Mucosa of stomach (tissue), 1 donor: ENCODE data around the gene PDE4DIP.
"Not testable (repeated sequence)": the region's sequence is repeated elsewhere in the genome, so short reads cannot be mapped to it uniquely, and the experiment has no call there.

Source experiments
- H3K27me3 ChIP-seq: one replicate; pipeline ENCODE4 v1.7.0; 2013; ENCODE audit warnings: mild to moderate bottlenecking, low read length; ENCODE audit not compliant: control insufficient read depth, insufficient read depth
- H3K36me3 ChIP-seq: one replicate; pipeline ENCODE4 v1.7.0; 2013; ENCODE audit warnings: low read length; ENCODE audit not compliant: control insufficient read depth, insufficient read depth
- H3K4me1 ChIP-seq: one replicate; pipeline ENCODE4 v1.7.0; 2013; ENCODE audit warnings: mild to moderate bottlenecking, low read length; ENCODE audit not compliant: control insufficient read depth, insufficient read depth
- H3K4me3 ChIP-seq: one replicate; pipeline ENCODE4 v1.7.0; 2013; ENCODE audit warnings: low read length
- H3K9ac ChIP-seq: one replicate; pipeline ENCODE4 v1.7.0; 2013; ENCODE audit warnings: mild to moderate bottlenecking, low read length, moderate library complexity
- H3K9me3 ChIP-seq: one replicate; pipeline ENCODE4 v1.7.0; 2013; ENCODE audit warnings: mild to moderate bottlenecking, low read length, moderate library complexity; ENCODE audit not compliant: control insufficient read depth
- donor health status: Pancreatic carcinoma.

PDE4DIP gene

GRCh38 chr1:149009761-149010160 lies 165.5 kb downstream of the PDE4DIP start:
- not testable (repeated sequence) for H3K4me1 ChIP-seq, H3K4me3 ChIP-seq, H3K27me3 ChIP-seq, H3K9me3 ChIP-seq, H3K9ac ChIP-seq, H3K36me3 ChIP-seq

GRCh38 chr1:149012599-149012998 lies 168.4 kb downstream of the PDE4DIP start:
- not testable (repeated sequence) for H3K9me3 ChIP-seq, H3K9ac ChIP-seq, H3K36me3 ChIP-seq, H3K4me1 ChIP-seq, H3K4me3 ChIP-seq, H3K27me3 ChIP-seq

- not testable (repeated sequence) for H3K36me3 ChIP-seq, H3K4me1 ChIP-seq, H3K9me3 ChIP-seq, H3K4me3 ChIP-seq, H3K9ac ChIP-seq, H3K27me3 ChIP-seq
These were observed 169.3 kb downstream of the PDE4DIP start for GRCh38 chr1:149013513-149013912.

- not testable (repeated sequence) for H3K36me3 ChIP-seq, H3K4me1 ChIP-seq, H3K27me3 ChIP-seq, H3K9ac ChIP-seq, H3K4me3 ChIP-seq, H3K9me3 ChIP-seq
These were observed 171.3 kb downstream of the PDE4DIP start for GRCh38 chr1:149015522-149015921.

GRCh38 chr1:149016626-149017025 lies 172.4 kb downstream of the PDE4DIP start:
- H3K9ac ChIP-seq, H3K36me3 ChIP-seq, H3K4me3 ChIP-seq, H3K27me3 ChIP-seq, H3K4me1 ChIP-seq, H3K9me3 ChIP-seq: not testable (repeated sequence)

GRCh38 chr1:149018577-149018976 lies 174.3 kb downstream of the PDE4DIP start:
- H3K9ac ChIP-seq, H3K4me3 ChIP-seq, H3K27me3 ChIP-seq, H3K9me3 ChIP-seq, H3K36me3 ChIP-seq, H3K4me1 ChIP-seq: not testable (repeated sequence)

GRCh38 chr1:149024327-149024726 lies 180.1 kb downstream of the PDE4DIP start:
- not testable (repeated sequence) for H3K27me3 ChIP-seq, H3K9me3 ChIP-seq, H3K4me1 ChIP-seq, H3K4me3 ChIP-seq, H3K36me3 ChIP-seq, H3K9ac ChIP-seq

- not testable (repeated sequence) for H3K27me3 ChIP-seq, H3K9ac ChIP-seq, H3K36me3 ChIP-seq, H3K4me1 ChIP-seq, H3K4me3 ChIP-seq, H3K9me3 ChIP-seq
These were observed 189.7 kb downstream of the PDE4DIP start for GRCh38 chr1:149033916-149034315.

GRCh38 chr1:149043056-149043455 lies 198.8 kb downstream of the PDE4DIP start:
- H3K36me3 ChIP-seq, H3K27me3 ChIP-seq, H3K9me3 ChIP-seq, H3K4me3 ChIP-seq, H3K4me1 ChIP-seq, H3K9ac ChIP-seq: not testable (repeated sequence)

- H3K9ac ChIP-seq, H3K27me3 ChIP-seq, H3K9me3 ChIP-seq, H3K36me3 ChIP-seq, H3K4me3 ChIP-seq, H3K4me1 ChIP-seq: not testable (repeated sequence)
These were observed 220.4 kb downstream of the PDE4DIP start for GRCh38 chr1:149064611-149065010.

GRCh38 chr1:149075505-149076127 lies 231.4 kb downstream of the PDE4DIP start:
- not testable (repeated sequence) for H3K36me3 ChIP-seq, H3K9ac ChIP-seq, H3K4me3 ChIP-seq, H3K9me3 ChIP-seq, H3K27me3 ChIP-seq, H3K4me1 ChIP-seq
